AML-193 (cell line): Measurements from ENCODE around the gene NUTM2B.
"Not testable (repeated sequence)": the region's sequence is repeated elsewhere in the genome, so short reads cannot be mapped to it uniquely, and the experiment has no call there.

Source experiments
- DNase-seq, 2 experiments: peaks; one replicate each; lab custom pipeline; 2025; lab: John Stamatoyannopoulos, UW

Gene NUTM2B

GRCh38 chr10:79702927-79703326 is at the start of gene NUTM2B:
Gene NUTM2B, plus strand, starts transcription at chr10:79703227. Its CDS starts 383 bp downstream, at chr10:79703610.
- not testable (repeated sequence) for DNase-seq

GRCh38 chr10:79663287-79663686 is 39.7 kb upstream of the NUTM2B start:
- DNase-seq = not testable (repeated sequence)

- DNase-seq = not testable (repeated sequence)
Measured at GRCh38 chr10:79664686-79665085, 38.3 kb upstream of the NUTM2B start.

GRCh38 chr10:79669248-79669788 is 33.7 kb upstream of the NUTM2B start:
- not testable (repeated sequence) for DNase-seq

- DNase-seq = not testable (repeated sequence)
Measured at GRCh38 chr10:79674878-79675277, 28.1 kb upstream of the NUTM2B start.

GRCh38 chr10:79683026-79683883 is 19.8 kb upstream of the NUTM2B start:
- DNase-seq = not testable (repeated sequence)

GRCh38 chr10:79683884-79684720 is 18.9 kb upstream of the NUTM2B start:
- DNase-seq = not testable (repeated sequence)

- DNase-seq = peak; percentile 13 to 20
Measured at GRCh38 chr10:79685044-79685685, 17.9 kb upstream of the NUTM2B start.

- DNase-seq = not testable (repeated sequence)
Measured at GRCh38 chr10:79686595-79686994, 16.4 kb upstream of the NUTM2B start.

- DNase-seq = not testable (repeated sequence)
Measured at GRCh38 chr10:79687406-79688150, 15.4 kb upstream of the NUTM2B start.

- DNase-seq = not testable (repeated sequence)
Measured at GRCh38 chr10:79688798-79689197, 14.2 kb upstream of the NUTM2B start.

- DNase-seq = not testable (repeated sequence)
Measured at GRCh38 chr10:79696596-79696995, 6.4 kb upstream of the NUTM2B start.

GRCh38 chr10:79697141-79697540 is 5.9 kb upstream of the NUTM2B start:
- not testable (repeated sequence) for DNase-seq

GRCh38 chr10:79700381-79700944 is 2.6 kb upstream of the NUTM2B start:
- DNase-seq = not testable (repeated sequence)

- not testable (repeated sequence) for DNase-seq
Measured at GRCh38 chr10:79707017-79707416, 4.0 kb downstream of the NUTM2B start.

GRCh38 chr10:79714976-79715375 is 11.9 kb downstream of the NUTM2B start:
- not testable (repeated sequence) for DNase-seq

- DNase-seq = not testable (repeated sequence)
Measured at GRCh38 chr10:79716917-79717579, 14.0 kb downstream of the NUTM2B start.

- not testable (repeated sequence) for DNase-seq
Measured at GRCh38 chr10:79720000-79720399, 17.0 kb downstream of the NUTM2B start.

GRCh38 chr10:79726620-79727019 is 23.6 kb downstream of the NUTM2B start:
- not testable (repeated sequence) for DNase-seq

GRCh38 chr10:79744844-79745243 is 41.8 kb downstream of the NUTM2B start:
- DNase-seq = not testable (repeated sequence)
